SW 1271 (cell line): ENCODE data around the gene USP32.
"Not testable (repeated sequence)": the region's sequence is repeated elsewhere in the genome, so short reads cannot be mapped to it uniquely, and the experiment has no call there.

Experiments
- DNase-seq, 2 experiments: peaks; one replicate each; lab custom pipeline; 2025; lab: John Stamatoyannopoulos, UW

USP32 gene

GRCh38 chr17:60332574-60332973 is 59.4 kb downstream of the USP32 start:
- no peak for DNase-seq

- DNase-seq = no peak
Measured at GRCh38 chr17:60330731-60331130, 61.2 kb downstream of the USP32 start.

GRCh38 chr17:60328679-60329078 is 63.3 kb downstream of the USP32 start:
- DNase-seq = no peak

- DNase-seq = no peak
Measured at GRCh38 chr17:60327901-60328273, 64.0 kb downstream of the USP32 start.

GRCh38 chr17:60327134-60327900 is 64.6 kb downstream of the USP32 start:
- no peak for DNase-seq

GRCh38 chr17:60326702-60327101 is 65.2 kb downstream of the USP32 start:
- no peak for DNase-seq

GRCh38 chr17:60325730-60326524 is 66.0 kb downstream of the USP32 start:
- DNase-seq = no peak

GRCh38 chr17:60323754-60324153 is 68.2 kb downstream of the USP32 start:
- no peak for DNase-seq

GRCh38 chr17:60322056-60322387 is 69.9 kb downstream of the USP32 start:
- DNase-seq = no peak

GRCh38 chr17:60321336-60322055 is 70.4 kb downstream of the USP32 start:
- DNase-seq = no peak

GRCh38 chr17:60318830-60319229 is 73.1 kb downstream of the USP32 start:
- no peak for DNase-seq

GRCh38 chr17:60318326-60318725 is 73.6 kb downstream of the USP32 start:
- no peak for DNase-seq

GRCh38 chr17:60315650-60316049 is 76.3 kb downstream of the USP32 start:
- no peak for DNase-seq

GRCh38 chr17:60314900-60315299 is 77.0 kb downstream of the USP32 start:
- not testable (repeated sequence) for DNase-seq

GRCh38 chr17:60314423-60314822 is 77.5 kb downstream of the USP32 start:
- DNase-seq = no peak

- DNase-seq = no peak
Measured at GRCh38 chr17:60311936-60312335, 80.0 kb downstream of the USP32 start.

- DNase-seq = no peak
Measured at GRCh38 chr17:60311186-60311585, 80.7 kb downstream of the USP32 start.

- DNase-seq = no peak
Measured at GRCh38 chr17:60305141-60305540, 86.8 kb downstream of the USP32 start.

- no peak for DNase-seq
Measured at GRCh38 chr17:60304502-60304901, 87.4 kb downstream of the USP32 start.

GRCh38 chr17:60303406-60304099 is 88.4 kb downstream of the USP32 start:
- no peak for DNase-seq

GRCh38 chr17:60301649-60302048 is 90.3 kb downstream of the USP32 start:
- no peak for DNase-seq

GRCh38 chr17:60300949-60301348 is 91.0 kb downstream of the USP32 start:
- no peak for DNase-seq
